NOMO-1 treated with DMSO at 0.1 percent for 48 hours (cell line): ENCODE measurements around the gene MYDGF.
"Not testable (repeated sequence)": the region's sequence is repeated elsewhere in the genome, so short reads cannot be mapped to it uniquely, and the experiment has no call there.

Experiments
- DNase-seq: peaks from one replicate; lab custom pipeline; 2025; ENCODE audit not compliant: unreplicated experiment; lab: John Stamatoyannopoulos, UW

MYDGF gene

DNA sequence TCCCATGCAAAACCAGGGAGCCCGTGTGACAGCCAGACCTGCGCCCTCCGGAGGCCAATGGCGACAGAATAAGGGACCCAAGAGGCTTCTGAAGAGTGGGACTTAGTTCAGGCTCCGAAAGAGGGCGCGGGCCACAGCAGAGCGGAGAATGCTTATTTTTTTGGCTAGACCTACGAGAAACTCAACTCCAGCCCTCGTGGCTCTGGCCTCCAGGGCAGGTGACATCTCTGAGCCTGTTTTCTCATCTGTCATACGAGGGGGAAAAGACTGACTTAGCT, 30.5 kb upstream of the MYDGF start:
- no peak for DNase-seq

DNA sequence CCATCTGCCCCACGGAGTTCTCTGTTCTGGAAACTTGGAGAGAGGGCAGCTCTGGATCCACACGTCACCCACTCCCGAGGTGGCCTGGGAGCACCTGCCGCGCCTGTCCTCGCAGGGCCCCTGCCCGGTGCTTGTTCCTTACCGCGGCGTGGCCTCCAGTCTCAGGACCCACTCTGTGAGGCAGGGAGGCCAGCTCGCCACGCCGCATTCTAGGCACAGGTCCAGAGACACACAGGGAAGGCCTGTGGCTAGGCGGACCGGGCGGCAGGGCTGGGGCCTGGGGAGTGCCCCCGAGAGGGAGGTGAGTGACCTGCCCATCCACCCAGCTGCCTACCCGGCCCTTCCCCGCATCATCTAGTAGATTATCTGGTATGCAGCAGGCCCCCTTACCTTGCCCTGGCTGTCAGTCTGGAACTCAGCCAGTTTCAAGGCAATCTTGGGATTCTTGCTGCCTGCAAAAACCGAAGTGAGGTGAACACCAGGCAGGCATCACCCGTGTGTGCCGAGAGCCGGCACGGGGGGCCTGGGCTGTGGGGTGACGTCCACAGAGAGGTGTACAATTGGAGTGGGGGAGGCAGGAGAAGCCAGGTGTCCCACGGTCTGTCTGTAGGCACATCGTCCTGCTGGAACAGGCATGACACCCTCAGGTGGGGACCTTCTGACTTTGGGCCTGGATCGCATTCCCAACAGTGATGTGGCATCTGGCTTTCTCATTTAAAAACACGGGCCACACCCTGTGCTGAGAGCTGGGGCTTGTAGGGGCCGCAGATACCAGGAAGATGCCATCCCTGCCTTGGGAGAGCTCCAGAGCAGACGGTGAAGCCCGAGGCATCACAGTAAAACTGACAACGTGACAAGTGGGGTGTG, 29.9 kb upstream of the MYDGF start:
- no peak for DNase-seq

GRCh38 chr19:4697304-4697703, 27.2 kb upstream of the MYDGF start:
- no peak for DNase-seq

GRCh38 chr19:4695224-4695731, 25.1 kb upstream of the MYDGF start:
- no peak for DNase-seq

DNA sequence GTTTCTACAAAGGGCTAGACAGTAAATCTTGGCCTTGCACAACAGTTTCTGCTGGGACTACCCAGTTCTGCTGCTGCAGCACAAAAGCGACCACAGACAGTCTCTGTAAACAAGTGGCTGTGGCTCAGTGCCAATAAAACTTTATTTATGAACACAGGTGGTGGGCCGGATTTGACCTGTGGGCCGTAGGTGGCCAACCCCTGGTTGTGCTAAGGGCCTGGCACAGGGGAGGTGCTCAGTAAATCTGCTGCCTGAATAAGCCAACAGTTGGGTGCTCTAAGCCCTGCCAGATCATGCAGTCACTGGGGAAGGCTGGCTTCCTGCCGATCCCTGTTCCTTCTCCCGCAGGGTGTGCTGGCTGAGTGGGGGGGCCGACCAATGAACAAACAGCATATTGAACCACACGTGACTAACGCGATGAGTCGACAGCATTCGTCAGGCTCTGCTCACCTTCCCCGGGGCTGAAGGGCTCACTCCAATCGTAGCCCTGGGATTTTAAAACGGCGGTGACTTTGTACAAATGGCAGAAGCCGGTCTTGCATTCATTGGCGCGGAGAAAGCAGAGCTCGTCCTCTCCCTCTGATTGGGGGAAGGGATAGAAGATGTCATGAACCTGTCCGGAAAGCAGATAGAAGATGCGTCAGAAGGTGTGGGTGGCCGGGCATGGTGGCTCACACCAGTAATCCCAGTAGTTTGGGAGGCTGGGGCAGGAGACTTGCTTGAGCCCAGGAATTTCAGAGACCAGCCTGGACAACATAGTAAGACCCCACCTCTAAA, 24.3 kb upstream of the MYDGF start:
- no peak for DNase-seq

DNA sequence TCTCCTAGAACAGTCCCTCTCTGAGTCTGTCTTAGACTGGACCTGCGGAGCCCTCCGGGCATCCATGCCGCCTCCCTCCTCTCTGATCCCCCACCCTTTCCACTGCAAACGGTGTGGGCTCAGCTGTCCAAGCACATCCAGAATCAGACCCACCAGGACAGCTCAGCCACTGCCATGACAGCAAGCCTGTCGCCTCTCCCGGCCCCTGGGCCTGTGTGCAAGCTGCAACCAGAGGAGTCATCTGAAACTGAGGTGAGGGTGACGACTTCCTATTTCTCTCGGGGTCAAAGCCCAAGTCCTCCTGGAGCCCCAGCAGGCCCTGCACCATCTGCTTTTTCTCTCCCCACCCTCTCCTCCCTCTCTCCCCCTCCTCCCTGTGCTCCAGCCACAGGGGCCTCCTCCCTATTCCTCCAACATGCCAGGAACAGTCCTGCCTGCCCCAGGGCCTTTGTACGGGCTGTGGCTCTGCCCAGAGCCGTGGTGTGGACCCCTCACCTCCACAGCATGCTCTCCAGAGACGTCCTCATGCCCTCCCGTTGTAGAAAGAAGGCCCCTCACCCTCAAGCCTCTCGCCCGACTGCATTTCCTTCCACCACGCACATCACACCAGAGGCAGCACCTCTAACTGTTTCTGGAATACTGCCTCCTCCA, 23.5 kb upstream of the MYDGF start:
- DNase-seq: no peak

- no peak for DNase-seq
These were observed 22.9 kb upstream of the MYDGF start for GRCh38 chr19:4693078-4693350.

GRCh38 chr19:4692251-4693077, 22.3 kb upstream of the MYDGF start:
- DNase-seq: no peak

GRCh38 chr19:4691373-4691772, 21.2 kb upstream of the MYDGF start:
- DNase-seq: no peak

DNA sequence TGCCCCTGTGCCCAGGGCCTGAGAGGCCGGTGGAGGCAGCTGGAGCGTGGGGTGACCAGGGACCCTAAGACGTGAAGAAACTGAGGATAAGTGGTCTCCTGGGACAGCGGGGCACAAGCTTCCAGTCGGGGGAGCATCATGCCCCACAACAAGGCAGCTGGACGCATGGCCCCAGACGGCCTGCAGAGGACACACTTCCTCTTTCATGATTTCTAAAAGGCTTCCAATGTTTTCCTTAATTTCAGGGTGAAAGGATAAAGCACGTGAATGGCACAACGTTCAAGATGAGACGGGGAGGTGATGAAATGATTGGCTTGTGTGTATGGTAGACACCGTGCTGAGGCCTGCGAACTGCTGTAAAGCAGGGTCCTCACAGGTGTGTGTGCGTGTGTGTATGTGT, 20.2 kb upstream of the MYDGF start:
- no peak for DNase-seq

DNA sequence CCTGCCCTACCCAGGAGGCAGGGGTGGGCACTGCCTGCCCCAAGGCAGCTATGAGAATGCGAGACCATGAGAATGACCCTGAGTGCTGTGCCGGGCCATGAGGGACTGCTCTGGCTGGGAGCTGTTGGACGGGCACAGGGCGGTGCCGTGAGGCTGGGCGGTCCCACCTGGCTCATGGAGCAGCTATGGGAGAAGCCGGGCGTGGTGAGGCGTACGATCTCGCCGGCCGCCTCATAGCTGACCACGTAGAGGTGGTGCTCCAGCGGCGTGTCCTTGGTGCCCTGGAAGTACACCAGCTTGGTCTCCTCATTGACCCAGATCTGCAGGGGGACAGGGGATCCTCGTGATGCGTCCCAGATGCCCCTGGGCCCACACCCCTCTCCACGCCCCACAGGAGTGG, 19.3 kb upstream of the MYDGF start:
- no peak for DNase-seq

- no peak for DNase-seq
These were observed 18.4 kb upstream of the MYDGF start for GRCh38 chr19:4688587-4688986.

DNA sequence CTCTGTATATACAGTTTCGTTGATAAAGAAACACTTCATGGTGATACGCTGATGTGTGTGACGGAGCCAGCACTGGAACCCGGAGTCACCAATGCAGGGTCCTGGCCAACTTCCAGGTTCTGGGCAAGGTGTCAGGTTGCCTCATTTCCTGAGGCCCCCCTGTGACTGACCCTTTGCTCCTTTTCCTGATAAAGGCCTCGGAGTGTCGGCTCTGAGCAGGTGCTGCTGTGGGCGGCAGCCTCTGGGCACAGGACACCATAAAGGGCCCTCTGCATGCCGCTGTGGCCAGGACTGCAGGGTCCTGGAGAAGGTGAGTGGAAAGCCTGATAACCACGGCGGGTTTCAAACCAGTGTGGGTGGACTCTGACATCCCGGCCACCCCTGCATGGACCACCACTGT, 17.3 kb upstream of the MYDGF start:
- DNase-seq: no peak

DNA sequence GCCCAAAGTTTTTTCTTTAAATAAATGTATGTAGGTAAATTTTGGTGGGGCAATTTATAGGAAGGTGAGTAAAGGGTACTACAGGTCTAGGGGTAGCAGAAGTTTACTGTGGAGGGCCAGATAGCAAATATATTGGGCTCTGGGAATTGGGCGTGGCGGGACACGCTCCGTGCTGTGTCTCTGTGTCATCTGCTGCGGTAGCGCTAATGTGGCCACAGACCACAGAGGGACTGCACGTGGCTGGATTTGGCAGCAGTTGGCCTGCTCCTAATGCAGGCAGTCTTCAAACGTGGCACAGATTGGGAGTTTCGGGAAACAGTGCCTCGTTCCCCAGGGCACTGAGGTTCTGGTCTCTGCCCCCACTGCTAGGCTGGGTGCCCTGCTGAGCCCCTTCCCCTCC, 16.6 kb upstream of the MYDGF start:
- no peak for DNase-seq

- DNase-seq: no peak
These were observed 14.4 kb upstream of the MYDGF start for GRCh38 chr19:4684312-4685095.

DNA sequence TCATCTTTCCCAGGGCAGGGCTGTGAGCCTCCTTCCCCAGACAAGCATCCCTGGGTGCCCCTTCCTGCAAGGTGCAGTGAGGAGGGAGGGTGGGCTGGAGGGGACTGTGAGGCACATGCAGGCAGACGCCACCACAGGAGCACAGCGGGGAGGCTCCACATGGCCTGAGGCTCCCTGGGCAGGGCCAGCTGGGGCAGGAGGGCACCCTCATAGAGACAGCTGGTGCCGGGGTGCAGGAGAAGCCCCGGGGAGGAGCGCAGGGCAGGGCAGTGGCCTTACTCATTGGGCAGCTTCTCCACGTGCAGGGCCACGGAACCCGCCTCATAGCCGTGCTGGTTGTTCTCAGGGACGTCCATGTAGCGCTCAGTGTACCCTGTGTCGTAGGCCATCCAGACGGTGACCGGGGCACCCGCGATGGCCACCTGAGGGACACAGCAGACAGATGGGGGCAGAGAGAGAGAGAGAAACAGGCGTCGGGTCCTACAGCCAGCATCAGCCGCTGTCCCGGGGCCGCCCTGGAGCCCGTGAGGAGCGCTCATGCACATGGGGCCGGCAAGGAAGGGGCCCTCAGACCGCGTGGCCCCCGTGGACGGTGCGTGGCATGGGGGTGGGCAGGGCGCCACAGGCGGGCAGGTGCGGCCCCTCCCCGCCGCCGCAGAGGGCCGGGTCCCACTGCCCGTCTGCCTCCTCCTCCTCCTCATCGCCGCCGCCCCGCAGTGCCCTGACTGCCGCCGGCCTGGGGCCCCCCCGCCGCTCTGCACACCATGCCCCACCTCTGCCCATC, 12.5 kb upstream of the MYDGF start:
- DNase-seq: no peak

DNA sequence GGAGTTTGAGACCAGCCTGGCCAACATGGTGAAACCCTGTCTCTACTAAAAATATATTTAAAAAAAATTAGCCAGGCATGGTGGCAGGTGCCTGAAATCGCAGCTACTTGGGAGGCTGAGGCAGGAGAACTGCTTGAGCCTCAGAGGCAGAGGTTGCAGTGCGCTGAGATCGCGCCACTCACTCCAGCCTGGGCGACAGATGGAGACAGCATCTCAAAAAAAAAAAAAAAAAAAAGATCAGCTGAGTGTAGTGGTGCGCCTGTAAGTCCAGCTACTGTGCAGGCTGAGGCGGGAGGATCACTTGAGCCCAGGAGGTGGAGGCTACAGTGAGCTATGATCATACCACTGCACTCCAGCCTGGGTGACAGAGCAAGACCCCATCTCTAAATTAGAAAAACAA, 9.9 kb upstream of the MYDGF start:
- not testable (repeated sequence) for DNase-seq

GRCh38 chr19:4678881-4679790, 9.0 kb upstream of the MYDGF start:
- DNase-seq: no peak
